Caco-2 (cell line): ENCODE measurements around the gene BGN. TPM values are rescaled to one million over a fixed set of nuclear protein-coding genes. Genes with fewer than 3 reads are reported as not detected.

ENCODE experiments used
- BruUV-seq: library from RNA; stranded (reverse); fragments of 400-500 nt; replicated peaks from 2 replicates; lab custom pipeline; 2021; lab: Mats Ljungman, UMichigan
- CTCF ChIA-PET: fragments of 300-600 bp; sonication (Branson Sonifier 250); formaldehyde crosslinking; loops from one replicate; lab custom pipeline; 2022; ENCODE audit warnings: antibody characterized with exemption; lab: Charles Lee
- POLR2A ChIA-PET: fragments of 300-600 bp; sonication (Branson Sonifier 250); formaldehyde crosslinking; loops from one replicate; lab custom pipeline; 2022; ENCODE audit warnings: antibody characterized with exemption; lab: Charles Lee
- DNase-seq, 2 experiments: peaks; one replicate each; pipeline versions ENCODE4 v3.0.0 to v3.0.0-alpha.2; 2020 to 2022
- H3K27me3 ChIP-seq: replicated peaks from 2 replicates; pipeline ENCODE4 v1.6.0; 2011; ENCODE audit warnings: low read length; ENCODE audit not compliant: control insufficient read depth, insufficient read depth
- H3K36me3 ChIP-seq: 2 replicates; pipeline ENCODE4 v1.5.1; 2011; ENCODE audit warnings: low read length; ENCODE audit not compliant: control insufficient read depth, insufficient read depth
- H3K4me1 ChIP-seq: fragments of 250-450 bp; sonication (Bioruptor Pico); 2 replicates; pipeline ENCODE4 v1.5.1; 2020; ENCODE audit warnings: mild to moderate bottlenecking
- H3K4me3 ChIP-seq: 2 replicates; pipeline ENCODE4 v1.5.1; 2011; ENCODE audit warnings: low read depth, mild to moderate bottlenecking, control low read depth, low read length
- H3K9me3 ChIP-seq: fragments of 250-450 bp; sonication (Bioruptor Pico); 2 replicates; pipeline ENCODE4 v1.5.1; 2020; ENCODE audit warnings: mild to moderate bottlenecking, moderate library complexity
- H3K27ac Mint-ChIP-seq: one replicate; pipeline ENCODE4 v1.8.0; 2022; ENCODE audit warnings: mixed read lengths; ENCODE audit not compliant: unreplicated experiment
- H3K27me3 Mint-ChIP-seq: one replicate; pipeline ENCODE4 v1.8.0; 2022; ENCODE audit warnings: mixed read lengths; ENCODE audit not compliant: insufficient read depth, unreplicated experiment
- H3K36me3 Mint-ChIP-seq: one replicate; pipeline ENCODE4 v1.8.0; 2022; ENCODE audit warnings: mild to moderate bottlenecking, mixed read lengths; ENCODE audit not compliant: insufficient read depth, unreplicated experiment
- H3K4me1 Mint-ChIP-seq: one replicate; pipeline ENCODE4 v1.8.0; 2022; ENCODE audit warnings: low read depth, mixed read lengths; ENCODE audit not compliant: unreplicated experiment
- H3K4me3 Mint-ChIP-seq: one replicate; pipeline ENCODE4 v1.8.0; 2022; ENCODE audit warnings: mild to moderate bottlenecking, moderate library complexity, mixed read lengths; ENCODE audit not compliant: unreplicated experiment
- H3K9me3 Mint-ChIP-seq: one replicate; pipeline ENCODE4 v1.8.0; 2022; ENCODE audit warnings: mixed read lengths; ENCODE audit not compliant: unreplicated experiment
- intact Hi-C: fragments of 100-400 bp; cut with micrococcal nuclease; formaldehyde crosslinking; loops from one replicate; pipeline ENCODE4 v1.10.0; 2022; ENCODE audit not compliant: unreplicated experiment
- total RNA-seq: library from RNA; stranded (reverse); gene quantifications from 2 replicates; pipeline ENCODE4 v1.2.3, GENCODE V29; 2022
- TF ChIP-seq, protein P1 (sequence below), 2 experiments: fragments of 200-600 bp in 1 of 2; IDR thresholded peaks; 1 replicate in 1 of 2; 2 replicates in 1 of 2; pipeline versions ENCODE4 v1.5.1 to v1.8.0; 2011 to 2022; ENCODE audit warnings: antibody characterized with exemption in 1 of 2, control low read depth in 1 of 2, inconsistent platforms in 1 of 2, low read depth in 1 of 2, low read length in 1 of 2, mild to moderate bottlenecking in 1 of 2, moderate library complexity in 1 of 2; ENCODE audit not compliant: insufficient read depth in 1 of 2, severe bottlenecking in 1 of 2, unreplicated experiment in 1 of 2

The BGN gene
- total RNA-seq, 1 experiment from 2014 or later, result 9.9 TPM

DNA sequence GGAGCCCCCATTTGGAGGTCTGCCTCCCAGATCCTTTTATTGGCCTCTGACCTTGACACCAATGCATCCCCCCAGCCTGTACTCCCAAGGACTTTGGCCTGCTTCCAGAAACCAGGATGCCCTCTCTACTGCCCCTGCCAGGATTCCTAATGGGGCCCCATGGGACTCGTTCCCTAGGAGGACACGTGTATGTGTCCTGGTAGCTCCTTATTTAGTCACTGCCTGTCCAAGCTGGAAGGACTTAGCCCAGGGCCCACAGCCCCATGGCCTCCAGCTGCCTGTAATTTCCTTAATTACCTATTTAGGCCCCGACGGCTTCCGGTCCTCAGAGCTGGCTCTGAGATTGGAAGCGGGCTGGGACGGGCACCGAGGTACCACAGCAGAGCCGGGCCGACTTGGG lies 32.0 kb downstream of the BGN start:
- no peaks in the 10 kb centered on the region for H3K9me3 Mint-ChIP-seq

DNA sequence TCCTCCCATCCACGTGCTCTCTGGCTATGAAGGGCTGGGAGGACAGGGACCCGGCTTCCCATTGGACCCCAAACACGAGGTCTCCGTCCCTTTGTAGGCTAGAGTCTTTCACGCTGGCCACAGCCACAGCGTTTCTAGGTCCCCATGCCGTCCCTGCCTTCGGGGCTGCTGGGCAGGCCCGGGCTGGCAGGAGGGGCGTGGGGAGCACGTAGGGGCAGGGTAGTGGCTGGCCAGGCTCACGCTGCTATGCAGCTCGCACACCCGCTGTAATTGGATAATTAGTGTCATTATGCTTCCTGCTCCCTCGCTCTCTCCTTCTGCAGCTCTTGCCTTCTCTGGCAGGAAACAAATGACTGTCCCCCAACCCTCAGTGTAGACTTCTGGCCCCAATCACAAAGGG lies 32.4 kb downstream of the BGN start:
- H3K4me3 Mint-ChIP-seq, result no peak overlapping the region
- no peaks in the 10 kb centered on the region for H3K4me1 Mint-ChIP-seq
- H3K9me3 ChIP-seq, result no peaks in the 10 kb centered on the region
- no peaks in the 10 kb centered on the region for H3K36me3 ChIP-seq
- no TSS peak for BruUV-seq
- no peaks in the 10 kb centered on the region for H3K9me3 Mint-ChIP-seq
- H3K27me3 ChIP-seq, result no peaks in the 10 kb centered on the region
- POLR2A ChIA-PET, result no interaction called here
- TF ChIP-seq, protein P1, sequence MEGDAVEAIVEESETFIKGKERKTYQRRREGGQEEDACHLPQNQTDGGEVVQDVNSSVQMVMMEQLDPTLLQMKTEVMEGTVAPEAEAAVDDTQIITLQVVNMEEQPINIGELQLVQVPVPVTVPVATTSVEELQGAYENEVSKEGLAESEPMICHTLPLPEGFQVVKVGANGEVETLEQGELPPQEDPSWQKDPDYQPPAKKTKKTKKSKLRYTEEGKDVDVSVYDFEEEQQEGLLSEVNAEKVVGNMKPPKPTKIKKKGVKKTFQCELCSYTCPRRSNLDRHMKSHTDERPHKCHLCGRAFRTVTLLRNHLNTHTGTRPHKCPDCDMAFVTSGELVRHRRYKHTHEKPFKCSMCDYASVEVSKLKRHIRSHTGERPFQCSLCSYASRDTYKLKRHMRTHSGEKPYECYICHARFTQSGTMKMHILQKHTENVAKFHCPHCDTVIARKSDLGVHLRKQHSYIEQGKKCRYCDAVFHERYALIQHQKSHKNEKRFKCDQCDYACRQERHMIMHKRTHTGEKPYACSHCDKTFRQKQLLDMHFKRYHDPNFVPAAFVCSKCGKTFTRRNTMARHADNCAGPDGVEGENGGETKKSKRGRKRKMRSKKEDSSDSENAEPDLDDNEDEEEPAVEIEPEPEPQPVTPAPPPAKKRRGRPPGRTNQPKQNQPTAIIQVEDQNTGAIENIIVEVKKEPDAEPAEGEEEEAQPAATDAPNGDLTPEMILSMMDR (IDR thresholded peaks at IDR 0.05; ENCODE audit: insufficient read depth in 1 of 2, low read depth in 1 of 2, low read length in 1 of 2, severe bottlenecking in 1 of 2, unreplicated experiment in 1 of 2), result no peak
- no peaks in the 10 kb centered on the region for H3K4me1 ChIP-seq
- intact Hi-C loops, result no loop called here
- CTCF ChIA-PET, result no interaction called here
- no peak overlapping the region for H3K27ac Mint-ChIP-seq
- no peaks in the 10 kb centered on the region for H3K27me3 Mint-ChIP-seq
- H3K36me3 Mint-ChIP-seq, result no peaks in the 10 kb centered on the region
- no peak overlapping the region for H3K4me3 ChIP-seq
- DNase-seq, result no peak

More for the DNA sequence above, 32.0 kb downstream of the BGN start:
- CTCF ChIA-PET, result no interaction called here
- Mint-ChIP-seq H3K4me3 (no peak overlapping the region), H3K27me3 (no peaks in the 10 kb centered on the region), H3K36me3 (no peaks in the 10 kb centered on the region), H3K4me1 (no peaks in the 10 kb centered on the region), H3K27ac (no peak overlapping the region)
- Histone ChIP-seq H3K27me3 (no peaks in the 10 kb centered on the region), H3K4me1 (no peaks in the 10 kb centered on the region), H3K4me3 (no peak overlapping the region), H3K36me3 (no peaks in the 10 kb centered on the region), H3K9me3 (no peaks in the 10 kb centered on the region)
- intact Hi-C loops, result no loop called here
- no peak for DNase-seq
- TF ChIP-seq, protein P1 (IDR thresholded peaks at IDR 0.05; ENCODE audit: insufficient read depth in 1 of 2, low read depth in 1 of 2, low read length in 1 of 2, severe bottlenecking in 1 of 2, unreplicated experiment in 1 of 2), result no peak
- POLR2A ChIA-PET, result no interaction called here
- no TSS peak for BruUV-seq

DNA sequence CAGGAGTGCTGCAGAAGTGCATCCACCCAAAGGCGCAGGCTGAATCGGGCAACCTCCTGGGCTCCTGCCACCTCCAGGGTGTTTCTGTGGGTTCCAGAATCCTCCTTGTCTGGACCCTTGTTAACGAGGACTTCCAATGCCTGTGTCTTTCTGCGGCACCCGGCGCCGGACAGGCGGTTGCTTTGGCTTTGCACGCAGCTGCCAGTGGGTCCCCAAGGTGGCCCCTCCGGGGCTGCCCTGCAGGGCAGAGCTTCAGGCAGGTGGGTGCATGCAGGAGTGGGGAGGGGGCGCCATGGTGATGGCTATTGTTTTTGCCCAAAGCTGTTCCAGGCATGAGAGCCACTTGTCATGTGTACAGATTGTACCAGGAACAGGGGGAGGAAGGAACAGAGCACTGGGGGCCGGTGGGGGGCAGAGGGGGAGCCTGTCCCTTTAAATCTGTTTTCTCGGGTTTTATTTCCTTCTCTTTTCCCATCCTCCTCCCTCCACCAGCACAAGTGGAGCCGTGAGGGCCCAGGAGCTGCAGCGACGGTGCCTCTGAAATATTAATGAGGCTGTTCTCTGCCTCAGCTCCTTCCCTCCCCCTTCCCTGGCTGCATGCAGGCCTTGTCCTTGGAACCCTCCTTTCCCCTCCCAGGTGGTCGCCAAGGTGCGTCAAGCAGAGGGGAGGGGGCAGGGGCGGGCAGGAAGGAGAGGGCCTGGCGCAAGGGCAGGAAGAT lies 35.8 kb downstream of the BGN start:
- POLR2A ChIA-PET, result no interaction called here
- DNase-seq, result no peak
- Mint-ChIP-seq H3K4me3 (no peak overlapping the region), H3K4me1 (no peaks in the 10 kb centered on the region), H3K36me3 (no peaks in the 10 kb centered on the region), H3K27me3 (no peaks in the 10 kb centered on the region), H3K27ac (no peak overlapping the region), H3K9me3 (no peaks in the 10 kb centered on the region)
- Histone ChIP-seq H3K4me3 (no peak overlapping the region), H3K4me1 (no peaks in the 10 kb centered on the region), H3K27me3 (no peaks in the 10 kb centered on the region), H3K36me3 (no peaks in the 10 kb centered on the region), H3K9me3 (no peaks in the 10 kb centered on the region)
- BruUV-seq, result no TSS peak
- CTCF ChIA-PET, result no interaction called here
- TF ChIP-seq, protein P1 (IDR thresholded peaks at IDR 0.05; ENCODE audit: insufficient read depth in 1 of 2, low read depth in 1 of 2, low read length in 1 of 2, severe bottlenecking in 1 of 2, unreplicated experiment in 1 of 2), result no peak
- intact Hi-C loops, result no loop called here
